Vagina (tissue), 2 donors: ENCODE measurements around the gene BPIFB6.

Experiments used
- POLR2A ChIP-seq, 2 donors: fragments of 450-650 bp; IDR thresholded peaks; one replicate each; pipeline ENCODE4 v1.6.1; 2017; ENCODE audit warnings: antibody characterized with exemption in 2 of 2, mild to moderate bottlenecking in 2 of 2, moderate library complexity in 2 of 2
- POLR2AphosphoS5 ChIP-seq, 2 donors: sonication (generic); formaldehyde crosslinking; IDR thresholded peaks; one replicate each; pipeline ENCODE4 v1.9.0; 2017; ENCODE audit warnings: antibody characterized with exemption in 2 of 2, mild to moderate bottlenecking in 2 of 2, low read depth in 1 of 2; ENCODE audit not compliant: insufficient read depth in 1 of 2
- TF ChIP-seq, protein P1 (sequence below), 3 experiments: fragments of 450-650 bp in 2 of 3; fragments of 200-600 bp in 1 of 3; sonication (generic) in 1 of 3; IDR thresholded peaks; one replicate each; pipeline ENCODE4 v1.5.1; 2017 to 2019; ENCODE audit warnings: antibody characterized with exemption in 3 of 3, mild to moderate bottlenecking in 2 of 3, moderate library complexity in 2 of 3

DNA sequence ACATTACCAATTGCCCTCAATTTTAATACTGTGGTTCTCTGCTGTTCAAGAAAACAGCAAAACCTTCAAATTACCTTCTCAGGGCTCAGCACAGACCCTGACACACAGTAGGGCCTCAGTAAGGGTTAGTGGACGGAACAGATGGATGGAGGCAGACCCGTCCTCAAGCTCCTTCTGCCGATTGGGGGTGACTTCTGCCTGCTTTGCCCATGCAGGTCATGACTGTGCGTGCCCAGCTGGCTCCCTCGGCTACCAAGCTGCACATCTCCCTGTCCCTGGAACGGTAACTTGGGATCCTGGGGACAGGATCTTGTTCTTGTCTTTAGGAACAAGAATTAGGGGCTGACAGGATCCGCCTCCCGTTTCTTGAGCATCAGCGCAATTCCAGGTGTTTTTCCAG, 38.2 kb downstream of the BPIFB6 start:
- TF ChIP-seq POLR2A (IDR thresholded peaks at IDR 0.05): no peak
- TF ChIP-seq, protein P1, sequence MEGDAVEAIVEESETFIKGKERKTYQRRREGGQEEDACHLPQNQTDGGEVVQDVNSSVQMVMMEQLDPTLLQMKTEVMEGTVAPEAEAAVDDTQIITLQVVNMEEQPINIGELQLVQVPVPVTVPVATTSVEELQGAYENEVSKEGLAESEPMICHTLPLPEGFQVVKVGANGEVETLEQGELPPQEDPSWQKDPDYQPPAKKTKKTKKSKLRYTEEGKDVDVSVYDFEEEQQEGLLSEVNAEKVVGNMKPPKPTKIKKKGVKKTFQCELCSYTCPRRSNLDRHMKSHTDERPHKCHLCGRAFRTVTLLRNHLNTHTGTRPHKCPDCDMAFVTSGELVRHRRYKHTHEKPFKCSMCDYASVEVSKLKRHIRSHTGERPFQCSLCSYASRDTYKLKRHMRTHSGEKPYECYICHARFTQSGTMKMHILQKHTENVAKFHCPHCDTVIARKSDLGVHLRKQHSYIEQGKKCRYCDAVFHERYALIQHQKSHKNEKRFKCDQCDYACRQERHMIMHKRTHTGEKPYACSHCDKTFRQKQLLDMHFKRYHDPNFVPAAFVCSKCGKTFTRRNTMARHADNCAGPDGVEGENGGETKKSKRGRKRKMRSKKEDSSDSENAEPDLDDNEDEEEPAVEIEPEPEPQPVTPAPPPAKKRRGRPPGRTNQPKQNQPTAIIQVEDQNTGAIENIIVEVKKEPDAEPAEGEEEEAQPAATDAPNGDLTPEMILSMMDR (IDR thresholded peaks at IDR 0.05): no peak
- TF ChIP-seq POLR2AphosphoS5 (IDR thresholded peaks at IDR 0.05; ENCODE audit: insufficient read depth in 1 of 2, low read depth in 1 of 2): no peak
